ENCODE measurements around the gene SPINT2.

DNA sequence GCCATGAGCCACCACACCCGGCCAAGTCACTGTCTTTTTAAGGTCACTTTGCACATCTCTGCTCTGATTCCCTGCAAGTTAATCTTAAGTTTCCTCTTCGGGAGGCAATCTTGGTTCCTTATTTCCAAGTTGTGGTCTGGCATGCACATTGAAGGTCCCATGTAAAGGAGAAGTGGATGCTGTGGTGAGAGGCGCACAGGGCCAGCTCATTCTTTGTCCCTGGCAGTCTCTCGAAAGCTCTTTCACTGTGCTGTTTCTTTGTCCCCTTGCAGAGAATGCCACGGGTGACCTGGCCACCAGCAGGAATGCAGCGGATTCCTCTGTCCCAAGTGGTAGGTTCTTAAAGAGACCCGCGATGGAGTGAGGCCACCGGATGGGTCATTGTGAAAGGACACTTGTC is 23.2 kb downstream of the SPINT2 start:
- no peak for TF ChIP-seq EZH2 (IDR thresholded peaks at IDR 0.05)
- no peak for TF ChIP-seq CTCF (IDR thresholded peaks at IDR 0.05)
